ENCODE data around the gene SLC19A1.
"Not testable (repeated sequence)": the region's sequence is repeated elsewhere in the genome, so short reads cannot be mapped to it uniquely, and the experiment has no call there.

The SLC19A1 gene

GRCh38 chr21:45503226-45503625, 39.0 kb downstream of the SLC19A1 start:
- DNase-seq = not testable (repeated sequence)

GRCh38 chr21:45502600-45502999, 39.6 kb downstream of the SLC19A1 start:
- no peak for DNase-seq

- DNase-seq = no peak
These were observed 40.3 kb downstream of the SLC19A1 start for GRCh38 chr21:45502006-45502345.

GRCh38 chr21:45501081-45502005, 40.9 kb downstream of the SLC19A1 start:
- not testable (repeated sequence) for DNase-seq

- no peak for DNase-seq
These were observed 42.2 kb downstream of the SLC19A1 start for GRCh38 chr21:45499970-45500577.

GRCh38 chr21:45499201-45499750, 43.0 kb downstream of the SLC19A1 start:
- DNase-seq = no peak

- DNase-seq = no peak
These were observed 43.6 kb downstream of the SLC19A1 start for GRCh38 chr21:45498646-45499000.

- no peak for DNase-seq
These were observed 44.2 kb downstream of the SLC19A1 start for GRCh38 chr21:45497846-45498645.

- DNase-seq = no peak
These were observed 45.0 kb downstream of the SLC19A1 start for GRCh38 chr21:45496968-45497845.

- no peak for DNase-seq
These were observed 45.9 kb downstream of the SLC19A1 start for GRCh38 chr21:45496151-45496967.

- DNase-seq = no peak
These were observed 47.2 kb downstream of the SLC19A1 start for GRCh38 chr21:45494851-45495680.

- no peak for DNase-seq
These were observed 47.9 kb downstream of the SLC19A1 start for GRCh38 chr21:45494135-45494850.

GRCh38 chr21:45493401-45494001, 48.7 kb downstream of the SLC19A1 start:
- DNase-seq = no peak

- no peak for DNase-seq
These were observed 49.5 kb downstream of the SLC19A1 start for GRCh38 chr21:45492765-45493164.

GRCh38 chr21:45491623-45492022, 50.6 kb downstream of the SLC19A1 start:
- DNase-seq = no peak

- DNase-seq = no peak
These were observed 51.2 kb downstream of the SLC19A1 start for GRCh38 chr21:45491056-45491455.

- no peak for DNase-seq
These were observed 52.0 kb downstream of the SLC19A1 start for GRCh38 chr21:45490049-45490731.

- DNase-seq = no peak
These were observed 52.6 kb downstream of the SLC19A1 start for GRCh38 chr21:45489722-45489982.

Data from central memory CD4-positive, alpha-beta T cell (primary cell).